ENCODE data around the gene CLASP1. TPM values are rescaled to one million over a fixed set of nuclear protein-coding genes. Genes with fewer than 3 reads are reported as not detected.
"Not testable (repeated sequence)": the region's sequence is repeated elsewhere in the genome, so short reads cannot be mapped to it uniquely, and the experiment has no call there.

Gene CLASP1
- total and polyA plus RNA-seq, 11 donors, result 16.0 to 84.5 (median 60.2) TPM

GRCh38 chr2:121558329-121558728 lies 90.9 kb downstream of the CLASP1 start:
- H3K27me3 ChIP-seq, result no peaks in the 10 kb centered on the region
- H3K4me3 ChIP-seq, result no peak overlapping the region
- H3K36me3 ChIP-seq, result no peaks in the 10 kb centered on the region
- no peak overlapping the region for H3K27ac ChIP-seq
- intact Hi-C loops (cut with DNase I), result no loop called here
- H3K9me3 ChIP-seq, result no peaks in the 10 kb centered on the region
- 79 to 89% (median 85%) methylated on average over 7 of the region's 7 CpGs for WGBS, 4 donors
- no peak for ATAC-seq
- DNase-seq, result no peak
- H3K4me1 ChIP-seq, result peaks cover 0 to 72% (median 44%) of the 10 kb centered on the region in 12 donors
- no peak for TF ChIP-seq POLR2A (IDR thresholded peaks at IDR 0.05)
- TF ChIP-seq, protein P1, sequence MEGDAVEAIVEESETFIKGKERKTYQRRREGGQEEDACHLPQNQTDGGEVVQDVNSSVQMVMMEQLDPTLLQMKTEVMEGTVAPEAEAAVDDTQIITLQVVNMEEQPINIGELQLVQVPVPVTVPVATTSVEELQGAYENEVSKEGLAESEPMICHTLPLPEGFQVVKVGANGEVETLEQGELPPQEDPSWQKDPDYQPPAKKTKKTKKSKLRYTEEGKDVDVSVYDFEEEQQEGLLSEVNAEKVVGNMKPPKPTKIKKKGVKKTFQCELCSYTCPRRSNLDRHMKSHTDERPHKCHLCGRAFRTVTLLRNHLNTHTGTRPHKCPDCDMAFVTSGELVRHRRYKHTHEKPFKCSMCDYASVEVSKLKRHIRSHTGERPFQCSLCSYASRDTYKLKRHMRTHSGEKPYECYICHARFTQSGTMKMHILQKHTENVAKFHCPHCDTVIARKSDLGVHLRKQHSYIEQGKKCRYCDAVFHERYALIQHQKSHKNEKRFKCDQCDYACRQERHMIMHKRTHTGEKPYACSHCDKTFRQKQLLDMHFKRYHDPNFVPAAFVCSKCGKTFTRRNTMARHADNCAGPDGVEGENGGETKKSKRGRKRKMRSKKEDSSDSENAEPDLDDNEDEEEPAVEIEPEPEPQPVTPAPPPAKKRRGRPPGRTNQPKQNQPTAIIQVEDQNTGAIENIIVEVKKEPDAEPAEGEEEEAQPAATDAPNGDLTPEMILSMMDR (IDR thresholded peaks at IDR 0.05), result no peak

DNA sequence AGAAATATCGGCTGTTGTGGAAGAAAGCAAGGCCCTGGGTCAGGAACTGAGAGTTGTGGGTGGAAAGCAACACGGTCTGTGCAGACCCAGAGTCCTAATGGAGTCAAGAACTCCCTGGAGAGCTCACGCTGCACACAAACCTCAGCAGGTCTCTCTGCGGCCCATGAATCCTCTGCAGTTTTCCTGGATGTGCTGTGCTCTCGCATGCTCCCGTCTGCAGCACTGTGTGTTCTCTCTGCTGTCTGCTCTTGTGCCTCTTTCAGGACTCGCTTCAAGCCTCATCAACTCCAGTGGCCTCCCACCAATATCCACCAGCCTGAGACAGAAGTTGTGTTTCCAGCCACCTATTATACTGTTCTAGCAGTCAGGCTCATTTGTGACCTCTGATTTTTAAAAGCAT lies 94.3 kb downstream of the CLASP1 start:
- peaks cover 0 to 66% (median 31%) of the 10 kb centered on the region in 12 donors for H3K4me1 ChIP-seq
- no peak overlapping the region for H3K4me3 ChIP-seq
- no peaks in the 10 kb centered on the region for H3K27me3 ChIP-seq
- WGBS, 4 donors, result 52 to 66% (median 61%) methylated on average over 7 of the region's 7 CpGs
- H3K27ac ChIP-seq, result peak overlapping the region in 6 of 12 donors; percentile 3 to 41 (median 14)
- TF ChIP-seq POLR2A (IDR thresholded peaks at IDR 0.05), result no peak
- TF ChIP-seq, protein P1 (IDR thresholded peaks at IDR 0.05), result no peak
- DNase-seq, result peak in 2 of 5 donors; percentile 37 to 57
- no peaks in the 10 kb centered on the region for H3K36me3 ChIP-seq
- H3K9me3 ChIP-seq, result peaks cover 0 to 4% (median 0%) of the 10 kb centered on the region in 12 donors
- intact Hi-C loops (cut with DNase I), result no loop called here
- peak; percentile 52 to 69 (median 61) for ATAC-seq

DNA sequence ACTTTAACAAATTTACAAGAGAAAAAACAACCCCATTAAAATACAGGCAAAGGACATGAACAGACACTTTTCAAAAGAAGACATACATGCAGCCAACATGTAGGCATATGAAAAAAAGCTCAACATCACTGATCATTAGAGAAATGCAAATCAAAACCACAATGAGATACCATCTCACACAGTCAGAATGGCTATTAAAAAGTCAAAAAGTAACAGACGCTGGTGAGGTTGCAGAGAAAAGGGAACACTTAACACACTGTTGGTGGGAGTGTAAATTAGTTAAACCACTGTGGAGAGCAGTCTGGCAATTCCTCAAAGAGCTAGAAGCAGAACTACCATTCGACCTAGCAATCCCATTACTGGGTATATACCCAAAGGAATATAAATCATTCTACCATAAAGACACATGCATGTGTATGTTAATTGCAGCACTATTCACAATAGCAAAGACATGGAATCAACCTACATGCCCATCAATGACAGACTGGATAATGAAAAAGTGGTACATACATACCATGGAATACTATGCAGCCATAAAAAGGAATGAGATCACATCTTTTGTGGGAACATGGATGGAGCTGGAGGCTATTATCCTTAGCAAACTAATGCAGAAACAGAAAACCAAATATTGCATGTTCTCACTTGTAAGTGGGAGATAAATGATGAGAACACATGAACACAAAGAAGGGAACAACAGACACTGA lies 96.6 kb downstream of the CLASP1 start:
- H3K4me3 ChIP-seq; H3K27me3 ChIP-seq; ATAC-seq; DNase-seq; intact Hi-C loops (cut with DNase I); H3K27ac ChIP-seq; H3K36me3 ChIP-seq: not testable (repeated sequence)
- WGBS, 4 donors, result 81 to 94% (median 88%) methylated on average over 2 of the region's 2 CpGs
- Histone ChIP-seq H3K4me1 (peaks cover 0 to 52% (median 23%) of the 10 kb centered on the region in 12 donors), H3K9me3 (peaks cover 0 to 14% (median 0%) of the 10 kb centered on the region in 12 donors)

DNA sequence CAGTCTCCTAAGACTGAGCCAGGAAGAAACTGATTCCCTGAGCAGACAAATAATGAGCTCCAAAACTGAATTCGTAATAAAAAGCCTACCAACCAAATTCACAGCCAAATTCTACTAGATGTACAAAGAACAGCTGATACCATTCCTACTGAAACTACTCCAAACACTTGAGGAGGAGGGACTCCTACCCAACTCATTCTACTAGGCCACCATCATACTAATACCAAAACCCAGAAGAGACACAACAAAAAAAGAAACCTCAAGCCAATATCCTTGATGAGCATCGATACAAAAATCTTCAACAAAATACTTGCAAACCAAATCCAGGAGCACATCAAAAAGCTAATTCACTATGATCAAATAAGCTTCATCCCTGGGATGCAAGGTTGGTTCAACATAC lies 98.6 kb downstream of the CLASP1 start:
- no peak overlapping the region for H3K27ac ChIP-seq
- no peak for DNase-seq
- H3K4me3 ChIP-seq, result no peak overlapping the region
- no peaks in the 10 kb centered on the region for H3K27me3 ChIP-seq
- WGBS, 4 donors, result 75 to 86% (median 77%) methylated on average over 2 of the region's 2 CpGs
- intact Hi-C loops (cut with DNase I), result no loop called here
- H3K9me3 ChIP-seq, result peaks cover 0 to 14% (median 0%) of the 10 kb centered on the region in 12 donors
- H3K4me1 ChIP-seq, result peaks cover 0 to 54% (median 15%) of the 10 kb centered on the region in 12 donors
- H3K36me3 ChIP-seq, result no peaks in the 10 kb centered on the region
- ATAC-seq, result no peak
- TF ChIP-seq, protein P1 (IDR thresholded peaks at IDR 0.05), result no peak
- TF ChIP-seq POLR2A (IDR thresholded peaks at IDR 0.05), result no peak

Data from heart left ventricle (tissue), 16 donors.